AG04449 (cell line): Measurements from ENCODE around the gene CENPP.
A peak's percentile ranks its signal among the peaks of the same experiment; 100 is the strongest.

Source experiments
- CTCF ChIA-PET: fragments of 350-600 bp; formaldehyde crosslinking; extraction: SDS; loops from one replicate; lab custom pipeline; 2021; ENCODE audit warnings: antibody characterized with exemption; lab: Yijun Ruan, JAX
- POLR2A ChIA-PET: fragments of 400-600, 350-600 bp; formaldehyde crosslinking; extraction: SDS; loops from one replicate; lab custom pipeline; 2020; ENCODE audit warnings: antibody characterized with exemption, inconsistent platforms; lab: Yijun Ruan, JAX
- DNase-seq: peaks from one replicate; pipeline ENCODE4 v3.0.0-alpha.2; 2010; ENCODE audit warnings: low read depth, low spot score
- H3K4me3 ChIP-seq: 2 replicates; pipeline ENCODE4 v1.5.1; 2011; ENCODE audit warnings: low read depth, mild to moderate bottlenecking, control low read depth, low read length
- CTCF ChIP-seq: IDR thresholded peaks from one replicate; pipeline ENCODE4 v1.5.1; 2011; ENCODE audit warnings: mild to moderate bottlenecking, moderate library complexity, low read length, control low read depth, inconsistent platforms; ENCODE audit not compliant: insufficient read depth; ENCODE audit errors: missing control alignments

CENPP gene

GRCh38 chr9:92664394-92665152 lies 338.8 kb downstream of the CENPP start:
- ChIA-PET POLR2A (no interaction called here), CTCF (interaction anchor here (1.4 to 1.6 kb wide), 2 partner anchors 100 to 127 kb away, joined by 4 to 5 read pairs; partner anchors contain the start of gene BICD2)
- H3K4me3 ChIP-seq = no peak overlapping the region
- TF ChIP-seq CTCF = no peak
- DNase-seq = no peak

DNA sequence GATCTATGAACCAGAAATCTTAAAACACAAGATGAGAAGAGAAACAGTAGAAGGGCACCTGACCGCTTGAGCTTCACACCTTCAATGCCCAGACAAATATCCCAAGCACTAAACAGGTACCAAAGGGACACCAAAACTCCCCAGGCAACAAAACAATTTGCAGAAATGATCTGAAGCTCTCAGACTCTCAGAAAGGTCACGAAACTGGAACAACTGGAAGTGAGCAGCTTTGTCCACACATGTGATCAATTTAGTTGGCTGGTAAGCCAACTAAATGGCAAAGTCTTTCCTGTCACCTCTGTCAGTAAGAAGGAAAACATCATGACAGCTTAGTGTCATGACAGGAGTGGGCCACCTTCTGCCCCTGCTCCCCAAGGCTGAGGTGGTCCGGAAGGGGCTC lies 340.1 kb downstream of the CENPP start:
- no peak for DNase-seq
- TF ChIP-seq CTCF = no peak
- CTCF ChIA-PET = interaction anchor here (1.6 to 1.7 kb wide), 2 partner anchors 99 to 125 kb away, joined by 4 to 5 read pairs; partner anchors contain the start of gene BICD2
- no peak overlapping the region for H3K4me3 ChIP-seq
- POLR2A ChIA-PET = no interaction called here

- TF ChIP-seq CTCF = no peak
- CTCF ChIA-PET = interaction anchor here (1.6 to 1.7 kb wide), 2 partner anchors 98 to 125 kb away, joined by 4 to 5 read pairs; partner anchors contain the start of gene BICD2
- no peak for DNase-seq
- POLR2A ChIA-PET = no interaction called here
- no peak overlapping the region for H3K4me3 ChIP-seq
Observed at GRCh38 chr9:92666236-92666635, 340.5 kb downstream of the CENPP start.

- no peak for TF ChIP-seq CTCF
- DNase-seq = no peak
- H3K4me3 ChIP-seq = no peak overlapping the region
- ChIA-PET CTCF (interaction anchor here (0.9 to 1.7 kb wide), 2 partner anchors 13 to 124 kb away, joined by 3 to 5 read pairs; no protein-coding TSS in a partner anchor), POLR2A (no interaction called here)
Observed at GRCh38 chr9:92666912-92667532, 341.3 kb downstream of the CENPP start.

DNA sequence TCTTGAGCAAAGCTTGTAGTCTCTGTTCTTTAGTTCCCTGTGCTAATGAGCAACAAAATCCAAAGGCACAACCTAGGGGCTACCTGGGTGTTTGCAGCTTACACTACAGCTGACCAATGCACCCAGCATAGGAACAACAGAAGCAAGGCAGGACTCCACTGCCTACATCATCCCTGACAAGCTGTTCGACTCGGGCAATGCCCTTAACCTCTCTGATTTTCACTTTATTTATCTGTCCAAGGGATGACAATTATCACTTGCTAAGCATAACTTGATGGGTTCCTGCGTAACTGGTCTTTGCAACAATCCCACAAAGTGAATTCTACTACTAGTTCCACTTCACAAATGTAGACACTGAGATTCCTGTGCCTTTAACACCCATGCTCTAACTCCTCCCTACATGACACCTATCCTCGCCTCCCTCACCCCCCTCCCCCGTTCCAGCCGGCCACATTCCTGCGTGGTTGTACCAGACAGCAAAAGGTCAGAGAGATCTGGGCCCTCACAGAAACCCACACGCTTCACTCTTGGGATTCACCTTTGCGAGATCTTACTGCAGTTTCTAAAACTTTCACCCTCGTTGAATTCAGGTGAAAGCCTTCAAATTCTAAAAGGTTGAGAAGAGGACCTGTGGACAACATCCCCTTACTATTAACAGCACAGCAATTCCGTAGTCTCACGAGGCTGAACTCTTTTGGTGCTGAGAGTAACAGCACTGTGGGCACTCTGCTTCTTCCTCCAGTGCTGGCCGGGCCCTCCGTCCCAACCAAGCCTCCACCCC lies 343.2 kb downstream of the CENPP start:
- no peak for TF ChIP-seq CTCF
- ChIA-PET POLR2A (no interaction called here), CTCF (no interaction called here)
- H3K4me3 ChIP-seq = peak overlapping the region; percentile 98
- DNase-seq = no peak
